OCI-LY7 (cell line): Measurements from ENCODE around the gene IKZF3. TPM values are rescaled to one million over a fixed set of nuclear protein-coding genes. Genes with fewer than 3 reads are reported as not detected.

Source experiments
- BruUV-seq: library from RNA; stranded (reverse); fragments of 400-500 nt; replicated peaks from 2 replicates; lab custom pipeline; 2021; lab: Mats Ljungman, UMichigan
- CTCF ChIA-PET: fragments of 300-600 bp; sonication (Branson Sonifier 250); formaldehyde crosslinking; loops from one replicate; lab custom pipeline; 2022; ENCODE audit warnings: antibody characterized with exemption; ENCODE audit not compliant: unreplicated experiment; lab: Charles Lee
- POLR2A ChIA-PET: fragments of 300-600 bp; sonication (Branson Sonifier 250); formaldehyde crosslinking; loops from one replicate; lab custom pipeline; 2022; ENCODE audit warnings: antibody characterized with exemption; lab: Charles Lee
- DNase-seq: peaks from one replicate; pipeline ENCODE4 v3.0.0-alpha.2; 2015; ENCODE audit warnings: low spot score
- H2AFZ ChIP-seq: fragments of 200-600 bp; sonication (generic), shearing (Covaris generic); 2 replicates; pipeline ENCODE4 v1.6.1; 2014; ENCODE audit warnings: mild to moderate bottlenecking, antibody characterized with exemption, low read length, moderate library complexity
- H3K27ac ChIP-seq: fragments of 200-600 bp; sonication (generic); 2 replicates; pipeline ENCODE4 v1.5.1; 2014; ENCODE audit warnings: mixed run types, low read depth, mild to moderate bottlenecking, moderate library complexity, low read length, inconsistent platforms; ENCODE audit not compliant: poor library complexity, severe bottlenecking
- H3K36me3 ChIP-seq: fragments of 200-600 bp; sonication (generic); 2 replicates; pipeline ENCODE4 v1.6.1; 2014; ENCODE audit warnings: mild to moderate bottlenecking, antibody characterized with exemption, low read length, moderate library complexity, mixed read lengths; ENCODE audit not compliant: insufficient read depth
- H3K4me1 ChIP-seq: fragments of 200-600 bp; sonication (generic); 2 replicates; pipeline ENCODE4 v1.5.1; 2014; ENCODE audit warnings: mild to moderate bottlenecking, low read length; ENCODE audit not compliant: insufficient read depth, poor library complexity, severe bottlenecking
- H3K4me2 ChIP-seq: fragments of 200-600 bp; sonication (generic); 2 replicates; pipeline ENCODE4 v1.6.1; 2014; ENCODE audit warnings: mild to moderate bottlenecking, low read length
- H3K4me3 ChIP-seq: fragments of 200-600 bp; sonication (generic); 2 replicates; pipeline ENCODE4 v1.5.1; 2014; ENCODE audit warnings: mild to moderate bottlenecking, low read depth, low read length; ENCODE audit not compliant: poor library complexity, severe bottlenecking
- H3K79me2 ChIP-seq: fragments of 200-600 bp; sonication (generic); 2 replicates; pipeline ENCODE4 v1.6.1; 2016; ENCODE audit warnings: low read depth, mild to moderate bottlenecking, low read length, moderate library complexity, mixed read lengths; ENCODE audit not compliant: insufficient read depth
- H3K9me2 ChIP-seq: fragments of 200-600 bp; sonication (generic); 2 replicates; pipeline ENCODE4 v1.6.1; 2016; ENCODE audit warnings: mild to moderate bottlenecking, low read length, mixed read lengths; ENCODE audit not compliant: insufficient read depth
- H3K9me3 ChIP-seq: fragments of 200-600 bp; sonication (generic); 2 replicates; pipeline ENCODE4 v1.6.1; 2014; ENCODE audit warnings: mild to moderate bottlenecking, mixed run types, low read length, mixed read lengths
- H4K20me1 ChIP-seq: fragments of 200-600 bp; sonication (generic); 2 replicates; pipeline ENCODE4 v1.6.1; 2014; ENCODE audit warnings: mild to moderate bottlenecking, antibody characterized with exemption, low read length, moderate library complexity, mixed read lengths; ENCODE audit not compliant: insufficient read depth
- EZH2phosphoT487 ChIP-seq: fragments of 200-600 bp; sonication (generic); IDR thresholded peaks from 2 replicates; pipeline ENCODE4 v1.6.1; 2018; ENCODE audit warnings: low read depth, borderline replicate concordance, mild to moderate bottlenecking, mixed run types, antibody characterized with exemption, low read length, moderate library complexity, mixed read lengths
- intact Hi-C: fragments of 100-400 bp; cut with micrococcal nuclease; formaldehyde crosslinking; loops from one replicate; pipeline ENCODE4 v1.10.0; 2022; ENCODE audit not compliant: unreplicated experiment
- total RNA-seq, 2 experiments: library from RNA; depleted of rRNA in 1 of 2; stranded (reverse); fragments of >200 nt in 1 of 2; shearing (Covaris generic) in 1 of 2; gene quantifications; 2 replicates each; pipeline ENCODE4 v1.2.3, GENCODE V29; 2014 to 2022
- TF ChIP-seq, protein P1 (sequence below): fragments of 200-600 bp; sonication (generic); conservative IDR thresholded peaks from 2 replicates; pipeline ENCODE4 v1.5.1; 2014; ENCODE audit warnings: mild to moderate bottlenecking, antibody characterized with exemption, low read length, moderate library complexity, mixed read lengths

Gene IKZF3
- total RNA-seq, 2 experiments from 2014 or later = 54.7 to 134 TPM

DNA sequence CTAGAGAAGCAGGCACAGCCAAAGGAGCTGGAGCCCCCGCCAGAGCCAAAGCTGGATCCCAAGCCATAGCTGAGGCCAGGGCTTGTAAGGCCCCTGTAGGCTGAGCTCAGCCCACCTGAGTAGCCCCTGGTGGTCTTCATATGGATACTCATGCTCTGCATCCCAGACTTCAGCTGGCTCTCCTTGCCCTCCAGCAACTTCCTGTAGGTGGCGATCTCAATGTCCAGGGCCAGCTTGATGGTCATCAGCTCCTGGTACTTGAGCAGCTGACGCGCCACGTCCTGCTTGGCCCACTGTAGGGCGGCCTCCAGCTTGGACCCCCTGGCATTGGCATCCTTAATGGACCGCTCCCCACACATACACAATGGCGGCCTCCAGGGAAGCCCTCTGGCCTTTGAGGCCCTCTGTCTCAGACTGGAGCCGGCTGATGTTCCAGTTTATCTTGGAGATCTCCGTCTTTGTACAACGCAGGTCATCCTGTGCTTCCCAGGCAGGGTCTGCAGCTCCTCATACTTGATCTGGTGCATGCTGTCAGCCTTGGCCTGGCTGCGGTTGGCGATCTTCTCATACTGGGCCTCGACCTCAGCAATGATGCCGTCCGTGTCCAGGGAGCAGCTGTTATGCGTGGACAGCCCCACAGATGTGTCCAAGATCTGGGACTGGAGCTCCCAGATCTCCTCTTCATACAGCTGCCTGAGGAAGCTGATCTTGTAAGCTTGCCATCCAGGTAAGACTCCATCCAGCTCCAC lies 28.9 kb downstream of the IKZF3 start:
- POLR2A ChIA-PET = interaction anchor here (1.0 to 1.4 kb wide), 2 partner anchors 9 to 15 kb away, joined by 3 to 4 read pairs; no protein-coding TSS in a partner anchor

DNA sequence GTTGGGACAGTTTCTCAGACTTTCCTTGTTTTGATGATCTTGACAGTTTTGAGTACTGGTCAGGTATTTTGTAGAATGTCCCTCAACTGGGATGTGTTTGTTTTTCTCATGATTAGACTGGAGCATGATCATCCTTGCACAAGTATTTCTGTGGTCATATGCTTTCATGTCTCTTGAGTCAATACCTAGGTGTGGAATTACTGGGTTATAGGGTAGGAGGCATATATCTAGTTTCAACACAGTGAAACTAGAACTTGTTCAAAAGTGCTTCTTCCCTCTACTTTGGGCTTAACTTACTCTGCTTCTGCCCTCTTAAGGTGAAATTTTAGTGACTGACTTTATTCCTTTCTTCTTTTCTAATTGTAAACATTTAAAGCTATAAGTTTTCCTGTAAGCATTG lies 30.1 kb downstream of the IKZF3 start:
- POLR2A ChIA-PET = interaction anchor here (0.8 to 1.4 kb wide), 2 partner anchors 8 to 9 kb away, joined by 3 to 4 read pairs; no protein-coding TSS in a partner anchor
- TF ChIP-seq EZH2phosphoT487 = no peak
- TF ChIP-seq, protein P1, sequence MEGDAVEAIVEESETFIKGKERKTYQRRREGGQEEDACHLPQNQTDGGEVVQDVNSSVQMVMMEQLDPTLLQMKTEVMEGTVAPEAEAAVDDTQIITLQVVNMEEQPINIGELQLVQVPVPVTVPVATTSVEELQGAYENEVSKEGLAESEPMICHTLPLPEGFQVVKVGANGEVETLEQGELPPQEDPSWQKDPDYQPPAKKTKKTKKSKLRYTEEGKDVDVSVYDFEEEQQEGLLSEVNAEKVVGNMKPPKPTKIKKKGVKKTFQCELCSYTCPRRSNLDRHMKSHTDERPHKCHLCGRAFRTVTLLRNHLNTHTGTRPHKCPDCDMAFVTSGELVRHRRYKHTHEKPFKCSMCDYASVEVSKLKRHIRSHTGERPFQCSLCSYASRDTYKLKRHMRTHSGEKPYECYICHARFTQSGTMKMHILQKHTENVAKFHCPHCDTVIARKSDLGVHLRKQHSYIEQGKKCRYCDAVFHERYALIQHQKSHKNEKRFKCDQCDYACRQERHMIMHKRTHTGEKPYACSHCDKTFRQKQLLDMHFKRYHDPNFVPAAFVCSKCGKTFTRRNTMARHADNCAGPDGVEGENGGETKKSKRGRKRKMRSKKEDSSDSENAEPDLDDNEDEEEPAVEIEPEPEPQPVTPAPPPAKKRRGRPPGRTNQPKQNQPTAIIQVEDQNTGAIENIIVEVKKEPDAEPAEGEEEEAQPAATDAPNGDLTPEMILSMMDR = no peak

More for the DNA sequence above, 28.9 kb downstream of the IKZF3 start:
- Histone ChIP-seq H3K79me2 (peaks cover 94% of the 10 kb centered on the region), H3K27ac (no peak overlapping the region), H3K36me3 (peaks cover 95% of the 10 kb centered on the region), H3K9me2 (no peaks in the 10 kb centered on the region), H3K4me2 (no peak overlapping the region), H3K4me1 (no peaks in the 10 kb centered on the region), H4K20me1 (no peaks in the 10 kb centered on the region), H2AFZ (no peak overlapping the region), H3K4me3 (no peak overlapping the region), H3K9me3 (peaks cover 25% of the 10 kb centered on the region; the same call in 1 of the 2 replicates)
- no peak for DNase-seq
- intact Hi-C loops = no loop called here
- CTCF ChIA-PET = no interaction called here
- no peak for TF ChIP-seq EZH2phosphoT487
- TF ChIP-seq, protein P1 = peak; percentile 34; the same call in 1 of the 2 replicates
- no TSS peak for BruUV-seq

DNA sequence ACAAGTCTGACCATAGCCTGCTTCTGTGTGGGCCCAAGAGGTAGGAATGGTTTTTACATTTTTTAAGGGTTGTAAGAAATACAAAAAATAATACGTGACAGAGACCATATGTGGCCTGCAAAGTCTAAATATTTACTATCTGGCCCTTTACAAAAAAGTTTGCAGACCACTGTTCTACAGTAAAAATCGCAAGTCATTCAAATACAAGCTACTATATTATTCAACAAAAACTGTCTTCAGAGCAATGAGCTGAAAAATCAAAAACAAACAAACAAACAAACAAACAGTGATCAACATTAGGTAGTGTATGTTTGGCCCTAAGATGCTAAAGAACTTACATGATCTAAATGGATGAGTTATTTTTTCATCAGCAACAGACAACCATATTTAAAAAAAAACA lies 32.5 kb downstream of the IKZF3 start:
- peaks cover 4% of the 10 kb centered on the region; the same call in 1 of the 2 replicates for H3K9me3 ChIP-seq
- H3K36me3 ChIP-seq = peaks cover 95% of the 10 kb centered on the region
- CTCF ChIA-PET = no interaction called here
- H3K4me2 ChIP-seq = no peak overlapping the region
- POLR2A ChIA-PET = interaction anchor here (1.4 kb wide), 1 partner anchor 17 kb away, joined by 5 read pairs; no protein-coding TSS in a partner anchor
- no TSS peak for BruUV-seq
- intact Hi-C loops = no loop called here
- no peak overlapping the region for H3K27ac ChIP-seq
- peaks cover 63% of the 10 kb centered on the region for H3K79me2 ChIP-seq
- no peak for TF ChIP-seq EZH2phosphoT487
- TF ChIP-seq, protein P1 = no peak
- H4K20me1 ChIP-seq = no peaks in the 10 kb centered on the region
- no peaks in the 10 kb centered on the region for H3K4me1 ChIP-seq
- no peak overlapping the region for H2AFZ ChIP-seq
- H3K4me3 ChIP-seq = no peak overlapping the region
- DNase-seq = no peak
- H3K9me2 ChIP-seq = no peaks in the 10 kb centered on the region

More for the DNA sequence above, 30.1 kb downstream of the IKZF3 start:
- no peak overlapping the region for H3K27ac ChIP-seq
- H3K9me2 ChIP-seq = no peaks in the 10 kb centered on the region
- CTCF ChIA-PET = no interaction called here
- H3K79me2 ChIP-seq = peaks cover 85% of the 10 kb centered on the region
- intact Hi-C loops = no loop called here
- no peak overlapping the region for H2AFZ ChIP-seq
- H3K4me2 ChIP-seq = no peak overlapping the region
- H4K20me1 ChIP-seq = no peaks in the 10 kb centered on the region
- no peaks in the 10 kb centered on the region for H3K4me1 ChIP-seq
- no peak for DNase-seq
- BruUV-seq = no TSS peak
- peaks cover 95% of the 10 kb centered on the region for H3K36me3 ChIP-seq
- H3K4me3 ChIP-seq = no peak overlapping the region
- peaks cover 22% of the 10 kb centered on the region; the same call in 1 of the 2 replicates for H3K9me3 ChIP-seq
